HEK293 (cell line): ENCODE measurements around the gene ACR.

ENCODE experiments used
- CTCF ChIA-PET: fragments of 350-600 bp; formaldehyde crosslinking; extraction: SDS; loops from one replicate; lab custom pipeline; 2021; ENCODE audit warnings: antibody characterized with exemption; lab: Yijun Ruan, JAX
- POLR2A ChIA-PET: fragments of 300-600 bp; formaldehyde crosslinking; extraction: SDS; loops from one replicate; lab custom pipeline; 2020; ENCODE audit warnings: antibody characterized with exemption, inconsistent platforms; lab: Yijun Ruan, JAX
- H3K27ac ChIP-seq: fragments of 200-500 bp; sonication (Bioruptor generic); 2 replicates; pipeline ENCODE4 v1.5.1; 2014; ENCODE audit warnings: low read depth, low read length, control low read depth, inconsistent platforms; ENCODE audit errors: extremely low read depth
- H3K36me3 ChIP-seq, 2 experiments: fragments of 200-500 bp in 1 of 2; sonication (Bioruptor generic) in 1 of 2; 1 replicate in 1 of 2; 2 replicates in 1 of 2; pipeline ENCODE4 v1.5.1; 2014 to 2017; ENCODE audit warnings: inconsistent platforms in 2 of 2, low read length in 2 of 2; ENCODE audit not compliant: control insufficient read depth in 2 of 2, insufficient read depth in 1 of 2
- H3K4me1 ChIP-seq: fragments of 200-500 bp; sonication (Bioruptor generic); 2 replicates; pipeline ENCODE4 v1.5.1; 2014; ENCODE audit warnings: mild to moderate bottlenecking, low read length, inconsistent platforms; ENCODE audit not compliant: control insufficient read depth, insufficient read depth
- H3K4me3 ChIP-seq: 2 replicates; pipeline ENCODE4 v1.5.1; 2011; ENCODE audit warnings: low read depth, mild to moderate bottlenecking, control low read depth, low read length, moderate library complexity
- H3K9me3 ChIP-seq: fragments of 200-500 bp; sonication (Bioruptor generic); 2 replicates; pipeline ENCODE4 v1.5.1; 2014; ENCODE audit warnings: low read depth, low read length, inconsistent platforms; ENCODE audit not compliant: control insufficient read depth, insufficient read depth
- CTCF ChIP-seq: fragments of 450-650 bp; formaldehyde crosslinking; IDR thresholded peaks from 2 replicates; pipeline ENCODE4 v1.5.1; 2016; ENCODE audit warnings: missing biosample characterization, missing genetic modification characterization
- GLIS2 ChIP-seq: fragments of 450-650 bp; formaldehyde crosslinking; IDR thresholded peaks from 2 replicates; pipeline ENCODE4 v1.5.1; 2016; ENCODE audit warnings: missing biosample characterization, missing genetic modification characterization
- MEIS1 ChIP-seq: sonication (generic); formaldehyde crosslinking; IDR thresholded peaks from 2 replicates; pipeline ENCODE4 v1.8.1; 2022; ENCODE audit warnings: missing genetic modification reagents, mild to moderate bottlenecking, borderline replicate concordance
- SETDB1 ChIP-seq: IDR thresholded peaks from one replicate; pipeline ENCODE4 v1.6.1; 2017; ENCODE audit warnings: mild to moderate bottlenecking, low read length, moderate library complexity, mixed read lengths; ENCODE audit not compliant: insufficient read length
- ZNF140 ChIP-seq: fragments of 450-650 bp; formaldehyde crosslinking; IDR thresholded peaks from 2 replicates; pipeline ENCODE4 v1.5.1; 2016; ENCODE audit warnings: missing biosample characterization, missing genetic modification characterization
- ZNF266 ChIP-seq: fragments of 450-650 bp; formaldehyde crosslinking; IDR thresholded peaks from 2 replicates; pipeline ENCODE4 v1.5.1; 2016; ENCODE audit warnings: missing biosample characterization, missing genetic modification characterization, low read depth
- ZNF518A ChIP-seq: fragments of 450-650 bp; formaldehyde crosslinking; conservative IDR thresholded peaks from 2 replicates; pipeline ENCODE4 v1.5.1; 2016; ENCODE audit warnings: low read depth, missing biosample characterization, missing genetic modification characterization
- ZNF580 ChIP-seq: fragments of 450-650 bp; formaldehyde crosslinking; IDR thresholded peaks from 2 replicates; pipeline ENCODE4 v1.5.1; 2016; ENCODE audit warnings: missing biosample characterization, missing genetic modification characterization
- ZNF654 ChIP-seq: fragments of 450-650 bp; formaldehyde crosslinking; IDR thresholded peaks from 2 replicates; pipeline ENCODE4 v1.5.1; 2016; ENCODE audit warnings: low read depth, missing biosample characterization, missing genetic modification characterization
- ZNF704 ChIP-seq: fragments of 450-650 bp; formaldehyde crosslinking; IDR thresholded peaks from 2 replicates; pipeline ENCODE4 v1.5.1; 2016; ENCODE audit warnings: missing biosample characterization, missing genetic modification characterization
- ZNF777 ChIP-seq: fragments of 450-650 bp; formaldehyde crosslinking; IDR thresholded peaks from 2 replicates; pipeline ENCODE4 v1.5.1; 2017; ENCODE audit warnings: missing biosample characterization, missing genetic modification characterization, borderline replicate concordance

Gene ACR

GRCh38 chr22:50737728-50738648, at the start of gene ACR:
Gene ACR, plus strand, starts transcription at chr22:50738204. Its CDS starts 32 bp downstream, at chr22:50738236.
- POLR2A ChIA-PET = no interaction called here
- no peak within 1 kb of the TSS for H3K27ac ChIP-seq
- CTCF ChIA-PET = interaction anchor here (1.2 kb wide), 1 partner anchor 19 kb away, joined by 3 read pairs; no protein-coding TSS in a partner anchor
- H3K4me1 ChIP-seq = no peaks in the 10 kb centered on the region
- 0 out of 2 replicates have a peak, but pooled peaks have one; percentile 11 for TF ChIP-seq GLIS2 (tag by site-specific recombination)
- no peak for TF ChIP-seq ZNF140 (tag by site-specific recombination)
- TF ChIP-seq, all 188 proteins: peak for 1
- H3K36me3 ChIP-seq = no peaks in the 10 kb centered on the region
- H3K9me3 ChIP-seq = no peaks in the 10 kb centered on the region
- H3K4me3 ChIP-seq = no peak within 1 kb of the TSS

- ChIA-PET CTCF (interaction anchor here (1.0 kb wide), 1 partner anchor 68 kb away, joined by 6 read pairs; no protein-coding TSS in a partner anchor), POLR2A (no interaction called here)
- Histone ChIP-seq H3K4me3 (no peak overlapping the region), H3K4me1 (no peaks in the 10 kb centered on the region), H3K36me3 (no peaks in the 10 kb centered on the region), H3K9me3 (no peaks in the 10 kb centered on the region), H3K27ac (no peak overlapping the region)
- 0 out of 2 replicates have a peak, but pooled peaks have one; percentile 10 for TF ChIP-seq GLIS2 (tag by site-specific recombination)
- TF ChIP-seq MEIS1 = no peak
Measured at GRCh38 chr22:50688448-50688847, 49.6 kb upstream of the ACR start.

GRCh38 chr22:50691521-50691920, 46.5 kb upstream of the ACR start:
- no peaks in the 10 kb centered on the region for H3K4me1 ChIP-seq
- no peaks in the 10 kb centered on the region for H3K36me3 ChIP-seq
- H3K9me3 ChIP-seq = no peaks in the 10 kb centered on the region
- POLR2A ChIA-PET = no interaction called here
- no peak overlapping the region for H3K4me3 ChIP-seq
- H3K27ac ChIP-seq = no peak overlapping the region
- CTCF ChIA-PET = interaction anchor here (0.6 to 4.8 kb wide), 23 partner anchors 10 to 770 kb away, joined by 3 to 20 read pairs (median 3); partner anchors contain the start of genes ARSA and SCO2
- no peak for TF ChIP-seq ZNF704 (tag by site-specific recombination)
- TF ChIP-seq ZNF777 = no peak
- TF ChIP-seq ZNF266 (tag by site-specific recombination) = no peak
- TF ChIP-seq ZNF654 (tag by site-specific recombination) = peak; percentile 66
- TF ChIP-seq ZNF518A (tag by site-specific recombination) = no peak
- TF ChIP-seq ZNF580 = peak; percentile 41; the same call in 1 of the 2 replicates
- peak; percentile 87 for TF ChIP-seq SETDB1
- 0 out of 2 replicates have a peak, but pooled peaks have one; percentile 40 for TF ChIP-seq CTCF (tag by site-specific recombination)
